Measurements from ENCODE around the gene RASGRF1.

DNA sequence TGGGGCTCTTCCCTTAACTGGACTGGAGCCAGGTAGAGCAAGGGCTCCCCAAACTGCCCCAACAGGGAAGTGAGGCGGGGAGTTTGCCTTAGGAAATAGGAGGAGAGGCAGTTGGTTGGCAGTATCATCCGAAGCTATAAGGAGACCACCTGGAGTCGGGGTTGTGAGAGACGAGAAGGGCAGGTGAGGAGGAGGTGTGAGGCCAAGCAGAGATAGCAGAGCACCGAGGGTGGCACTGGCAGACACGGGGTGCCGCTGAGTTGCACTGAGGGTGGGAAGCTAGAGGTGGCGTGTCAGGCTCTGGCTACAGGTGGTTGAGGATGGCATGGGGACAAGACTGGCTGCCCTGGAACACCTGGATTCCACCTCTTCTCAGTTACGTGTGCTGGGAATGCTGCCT lies 17.2 kb downstream of the RASGRF1 start:
- TF ChIP-seq, protein P1, sequence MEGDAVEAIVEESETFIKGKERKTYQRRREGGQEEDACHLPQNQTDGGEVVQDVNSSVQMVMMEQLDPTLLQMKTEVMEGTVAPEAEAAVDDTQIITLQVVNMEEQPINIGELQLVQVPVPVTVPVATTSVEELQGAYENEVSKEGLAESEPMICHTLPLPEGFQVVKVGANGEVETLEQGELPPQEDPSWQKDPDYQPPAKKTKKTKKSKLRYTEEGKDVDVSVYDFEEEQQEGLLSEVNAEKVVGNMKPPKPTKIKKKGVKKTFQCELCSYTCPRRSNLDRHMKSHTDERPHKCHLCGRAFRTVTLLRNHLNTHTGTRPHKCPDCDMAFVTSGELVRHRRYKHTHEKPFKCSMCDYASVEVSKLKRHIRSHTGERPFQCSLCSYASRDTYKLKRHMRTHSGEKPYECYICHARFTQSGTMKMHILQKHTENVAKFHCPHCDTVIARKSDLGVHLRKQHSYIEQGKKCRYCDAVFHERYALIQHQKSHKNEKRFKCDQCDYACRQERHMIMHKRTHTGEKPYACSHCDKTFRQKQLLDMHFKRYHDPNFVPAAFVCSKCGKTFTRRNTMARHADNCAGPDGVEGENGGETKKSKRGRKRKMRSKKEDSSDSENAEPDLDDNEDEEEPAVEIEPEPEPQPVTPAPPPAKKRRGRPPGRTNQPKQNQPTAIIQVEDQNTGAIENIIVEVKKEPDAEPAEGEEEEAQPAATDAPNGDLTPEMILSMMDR (IDR thresholded peaks at IDR 0.05) = no peak
- TF ChIP-seq POLR2A (IDR thresholded peaks at IDR 0.05) = no peak
